Mucosa of stomach (tissue), 1 donor: ENCODE measurements around the gene SLC13A3.

Experiments used
- H3K27me3 ChIP-seq: one replicate; pipeline ENCODE4 v1.7.0; 2013; ENCODE audit warnings: mild to moderate bottlenecking, low read length; ENCODE audit not compliant: control insufficient read depth, insufficient read depth
- H3K36me3 ChIP-seq: one replicate; pipeline ENCODE4 v1.7.0; 2013; ENCODE audit warnings: low read length; ENCODE audit not compliant: control insufficient read depth, insufficient read depth
- H3K4me1 ChIP-seq: one replicate; pipeline ENCODE4 v1.7.0; 2013; ENCODE audit warnings: mild to moderate bottlenecking, low read length; ENCODE audit not compliant: control insufficient read depth, insufficient read depth
- H3K4me3 ChIP-seq: one replicate; pipeline ENCODE4 v1.7.0; 2013; ENCODE audit warnings: low read length
- H3K9ac ChIP-seq: one replicate; pipeline ENCODE4 v1.7.0; 2013; ENCODE audit warnings: mild to moderate bottlenecking, low read length, moderate library complexity
- H3K9me3 ChIP-seq: one replicate; pipeline ENCODE4 v1.7.0; 2013; ENCODE audit warnings: mild to moderate bottlenecking, low read length, moderate library complexity; ENCODE audit not compliant: control insufficient read depth
- donor health status: Pancreatic carcinoma.

The SLC13A3 gene

DNA sequence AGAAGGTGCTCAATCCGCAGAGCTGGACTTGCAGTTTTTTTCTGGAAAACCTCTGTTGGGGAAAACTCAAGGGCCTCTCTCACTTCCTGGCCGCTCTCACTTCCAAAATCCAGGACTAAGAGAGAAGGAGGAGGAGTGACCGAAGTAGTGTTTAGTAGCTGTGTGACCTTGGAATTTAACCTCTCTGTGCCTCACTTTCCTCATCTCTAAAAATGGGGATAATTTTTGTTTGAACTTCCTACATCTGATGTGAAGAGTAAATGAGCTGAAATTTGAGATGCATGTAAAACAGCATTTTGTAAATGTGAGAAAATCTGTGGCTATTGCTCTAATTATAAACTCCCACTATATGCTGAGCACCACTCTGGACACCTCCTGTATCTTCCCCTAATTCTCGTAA, 5.1 kb downstream of the SLC13A3 start:
- Histone ChIP-seq H3K4me3 (no peak overlapping the region), H3K27me3 (peaks cover 6% of the 10 kb centered on the region), H3K4me1 (no peaks in the 10 kb centered on the region), H3K9me3 (no peaks in the 10 kb centered on the region), H3K36me3 (no peaks in the 10 kb centered on the region), H3K9ac (no peak overlapping the region)

DNA sequence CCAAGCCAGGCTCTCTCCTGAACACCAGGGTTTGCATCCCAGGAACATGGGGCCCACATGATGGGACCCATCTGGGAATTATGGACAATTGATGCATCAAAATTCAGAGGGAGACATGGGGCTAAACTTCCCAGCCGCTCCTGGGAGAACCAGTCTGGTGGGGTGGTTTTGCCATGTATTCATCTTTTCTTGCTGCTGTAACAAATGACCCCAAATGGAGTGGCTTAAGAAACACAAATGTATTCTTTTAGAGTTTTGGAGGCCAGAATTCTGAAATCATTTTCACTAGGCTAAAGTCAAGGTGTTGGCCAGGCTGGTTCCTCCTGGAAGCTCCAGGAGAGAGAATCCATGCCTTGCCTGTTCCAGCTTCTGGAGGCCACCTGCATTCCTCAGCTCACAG, 6.5 kb downstream of the SLC13A3 start:
- H3K27me3 ChIP-seq, result peaks cover 3% of the 10 kb centered on the region
- no peak overlapping the region for H3K4me3 ChIP-seq
- no peak overlapping the region for H3K9ac ChIP-seq
- no peaks in the 10 kb centered on the region for H3K9me3 ChIP-seq
- no peaks in the 10 kb centered on the region for H3K36me3 ChIP-seq
- no peaks in the 10 kb centered on the region for H3K4me1 ChIP-seq

- Histone ChIP-seq H3K27me3 (peaks cover 3% of the 10 kb centered on the region), H3K36me3 (no peaks in the 10 kb centered on the region), H3K9me3 (no peaks in the 10 kb centered on the region), H3K4me1 (no peaks in the 10 kb centered on the region), H3K9ac (no peak overlapping the region), H3K4me3 (no peak overlapping the region)
These were observed 7.1 kb downstream of the SLC13A3 start for GRCh38 chr20:46644160-46644559.

- no peaks in the 10 kb centered on the region for H3K4me1 ChIP-seq
- H3K9ac ChIP-seq, result no peak overlapping the region
- peaks cover 3% of the 10 kb centered on the region for H3K27me3 ChIP-seq
- H3K4me3 ChIP-seq, result no peak overlapping the region
- H3K9me3 ChIP-seq, result no peaks in the 10 kb centered on the region
- no peaks in the 10 kb centered on the region for H3K36me3 ChIP-seq
These were observed 8.3 kb downstream of the SLC13A3 start for GRCh38 chr20:46642969-46643343.

GRCh38 chr20:46642265-46642968, 8.8 kb downstream of the SLC13A3 start:
- Histone ChIP-seq H3K4me1 (no peaks in the 10 kb centered on the region), H3K9ac (no peak overlapping the region), H3K36me3 (no peaks in the 10 kb centered on the region), H3K9me3 (no peaks in the 10 kb centered on the region), H3K27me3 (peaks cover 3% of the 10 kb centered on the region), H3K4me3 (no peak overlapping the region)

DNA sequence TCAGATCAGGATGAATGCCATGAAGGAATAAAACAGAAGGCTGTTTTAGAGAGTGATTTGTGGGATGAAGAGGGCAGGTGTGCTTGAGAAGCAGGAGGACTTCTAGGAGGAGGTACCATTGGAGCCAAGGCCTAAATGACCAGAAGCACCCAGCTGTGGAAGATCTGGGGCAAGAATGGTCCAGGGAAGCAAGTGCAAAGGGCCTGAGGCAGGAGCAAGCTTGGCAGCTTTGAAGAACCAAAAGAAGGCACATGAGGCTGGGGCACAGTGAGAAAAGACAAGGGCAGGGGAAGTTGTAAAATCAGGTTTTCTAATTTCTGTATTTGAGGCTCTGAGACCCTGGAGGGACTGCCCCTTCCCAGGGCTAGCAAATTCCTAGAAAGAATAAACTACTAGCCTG, 9.8 kb downstream of the SLC13A3 start:
- Histone ChIP-seq H3K9me3 (no peaks in the 10 kb centered on the region), H3K27me3 (peaks cover 3% of the 10 kb centered on the region), H3K9ac (no peak overlapping the region), H3K4me3 (no peak overlapping the region), H3K4me1 (no peaks in the 10 kb centered on the region), H3K36me3 (no peaks in the 10 kb centered on the region)

- H3K36me3 ChIP-seq, result no peaks in the 10 kb centered on the region
- H3K27me3 ChIP-seq, result peaks cover 3% of the 10 kb centered on the region
- H3K4me1 ChIP-seq, result no peaks in the 10 kb centered on the region
- no peak overlapping the region for H3K4me3 ChIP-seq
- H3K9me3 ChIP-seq, result no peaks in the 10 kb centered on the region
- no peak overlapping the region for H3K9ac ChIP-seq
These were observed 10.5 kb downstream of the SLC13A3 start for GRCh38 chr20:46640536-46641311.

DNA sequence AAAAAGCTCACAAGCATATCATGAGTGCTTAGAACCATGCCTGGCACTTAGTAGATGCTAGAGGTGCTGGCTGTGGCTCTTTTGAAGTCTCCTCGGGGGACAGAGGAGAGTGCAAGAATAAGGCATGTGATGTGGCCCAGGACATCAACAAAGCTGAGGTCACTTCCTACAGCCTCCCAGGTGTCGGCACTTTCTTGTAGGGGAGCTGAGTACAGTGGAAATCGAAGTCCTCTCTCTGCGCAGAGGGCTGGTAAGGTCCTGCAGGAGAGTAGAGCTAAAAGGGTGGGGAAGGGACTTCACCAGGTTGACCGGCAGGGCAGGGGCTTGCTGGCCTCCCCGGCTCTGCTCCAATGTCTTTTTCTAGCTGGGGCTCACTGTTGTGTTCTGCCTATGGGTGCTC, 11.2 kb downstream of the SLC13A3 start:
- Histone ChIP-seq H3K36me3 (no peaks in the 10 kb centered on the region), H3K9ac (no peak overlapping the region), H3K4me3 (no peak overlapping the region), H3K9me3 (no peaks in the 10 kb centered on the region), H3K27me3 (peaks cover 3% of the 10 kb centered on the region), H3K4me1 (no peaks in the 10 kb centered on the region)

DNA sequence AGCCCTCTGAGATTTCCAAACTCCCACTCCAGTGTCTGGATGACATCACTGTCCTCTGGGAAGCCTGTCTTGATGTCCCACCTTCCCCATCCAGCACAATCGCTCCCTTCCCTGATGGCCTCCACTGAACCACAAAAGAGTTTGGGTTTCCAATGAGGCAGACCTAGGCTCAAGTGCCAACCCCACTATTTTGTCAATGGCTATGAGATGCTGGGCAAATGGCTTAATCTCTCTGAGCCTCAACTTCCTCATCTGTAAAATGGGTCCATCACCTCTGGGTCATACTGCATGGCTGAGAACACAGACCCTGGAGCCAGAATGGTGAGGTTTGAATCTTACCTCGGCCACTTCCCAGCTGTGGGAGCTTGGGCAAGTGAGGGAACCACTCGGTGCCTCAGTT, 11.7 kb downstream of the SLC13A3 start:
- Histone ChIP-seq H3K36me3 (no peaks in the 10 kb centered on the region), H3K9me3 (no peaks in the 10 kb centered on the region), H3K9ac (no peak overlapping the region), H3K4me1 (no peaks in the 10 kb centered on the region), H3K4me3 (no peak overlapping the region), H3K27me3 (peaks cover 3% of the 10 kb centered on the region)

DNA sequence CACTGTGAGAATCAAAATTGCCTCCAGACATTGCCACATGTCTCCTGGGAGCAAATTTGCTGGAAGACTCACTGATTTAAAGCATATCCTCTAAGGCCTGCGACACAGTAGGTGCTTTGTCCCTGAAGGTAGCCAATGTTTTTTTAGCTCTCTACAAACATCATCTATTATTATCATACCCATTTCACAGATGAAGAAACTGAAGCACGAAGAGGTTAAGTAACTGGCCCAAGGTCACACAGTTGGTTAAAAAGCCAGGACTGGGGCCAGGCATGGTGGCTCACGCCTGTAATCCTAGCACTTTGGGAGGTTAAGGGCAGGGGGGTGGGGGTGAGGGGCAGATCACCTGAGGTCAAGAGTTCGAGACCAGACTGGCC, 12.4 kb downstream of the SLC13A3 start:
- Histone ChIP-seq H3K9ac (no peak overlapping the region), H3K4me1 (no peaks in the 10 kb centered on the region), H3K36me3 (no peaks in the 10 kb centered on the region), H3K9me3 (no peaks in the 10 kb centered on the region), H3K27me3 (peaks cover 3% of the 10 kb centered on the region), H3K4me3 (no peak overlapping the region)

- Histone ChIP-seq H3K27me3 (peaks cover 3% of the 10 kb centered on the region), H3K4me1 (no peaks in the 10 kb centered on the region), H3K4me3 (no peak overlapping the region), H3K9me3 (no peaks in the 10 kb centered on the region), H3K36me3 (no peaks in the 10 kb centered on the region), H3K9ac (no peak overlapping the region)
These were observed 12.9 kb downstream of the SLC13A3 start for GRCh38 chr20:46638134-46638897.
